Measurements from ENCODE around the gene TUT4. TPM values are rescaled to one million over a fixed set of nuclear protein-coding genes. Genes with fewer than 3 reads are reported as not detected.

Gene TUT4
- total RNA-seq, 2 experiments from 2014 or later, result 70.8 to 72.4 TPM

DNA sequence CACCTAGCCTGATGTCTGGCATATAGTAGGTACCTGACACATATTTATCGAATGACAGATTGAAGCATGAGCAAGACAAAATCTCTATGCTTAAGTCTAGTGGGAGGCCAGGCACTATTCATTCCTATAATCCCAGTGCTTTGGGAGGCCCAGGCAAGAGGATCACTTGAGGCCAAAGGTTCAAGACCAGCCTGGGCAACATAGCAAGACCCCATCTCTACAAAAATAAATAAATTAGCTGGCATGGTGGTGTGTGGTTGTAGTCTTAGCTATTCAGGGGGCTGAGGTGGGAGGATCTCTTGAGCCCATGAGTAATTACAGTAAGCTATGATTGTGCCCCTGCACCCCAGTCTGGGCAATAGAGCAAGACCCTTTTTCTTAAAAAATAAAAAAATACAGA lies 23.2 kb upstream of the TUT4 start:
- ChIA-PET CTCF (ENCODE audit: unreplicated experiment) (no interaction called here), POLR2A (no interaction called here)
- no TSS peak for BruUV-seq (replicated peaks)
- Histone ChIP-seq H3K27ac (ENCODE audit: low read depth, low read length, poor library complexity, severe bottlenecking) (no peak overlapping the region), H2AFZ (ENCODE audit: low read length) (no peak overlapping the region), H3K4me3 (ENCODE audit: low read depth, low read length, poor library complexity, severe bottlenecking) (no peak overlapping the region), H3K36me3 (ENCODE audit: insufficient read depth, low read length) (no peaks in the 10 kb centered on the region), H3K4me2 (ENCODE audit: low read length) (no peak overlapping the region), H3K9me2 (ENCODE audit: insufficient read depth, low read length) (no peaks in the 10 kb centered on the region), H4K20me1 (ENCODE audit: insufficient read depth, low read length) (no peaks in the 10 kb centered on the region), H3K79me2 (ENCODE audit: insufficient read depth, low read depth, low read length) (no peaks in the 10 kb centered on the region), H3K9me3 (ENCODE audit: low read length) (peaks cover 7% of the 10 kb centered on the region; the same call in 1 of the 2 replicates), H3K4me1 (ENCODE audit: insufficient read depth, low read length, poor library complexity, severe bottlenecking) (no peaks in the 10 kb centered on the region)
- intact Hi-C loops (cut with micrococcal nuclease; ENCODE audit: unreplicated experiment), result no loop called here
- no peak for DNase-seq (ENCODE audit: low spot score)
- TF ChIP-seq, protein P1, sequence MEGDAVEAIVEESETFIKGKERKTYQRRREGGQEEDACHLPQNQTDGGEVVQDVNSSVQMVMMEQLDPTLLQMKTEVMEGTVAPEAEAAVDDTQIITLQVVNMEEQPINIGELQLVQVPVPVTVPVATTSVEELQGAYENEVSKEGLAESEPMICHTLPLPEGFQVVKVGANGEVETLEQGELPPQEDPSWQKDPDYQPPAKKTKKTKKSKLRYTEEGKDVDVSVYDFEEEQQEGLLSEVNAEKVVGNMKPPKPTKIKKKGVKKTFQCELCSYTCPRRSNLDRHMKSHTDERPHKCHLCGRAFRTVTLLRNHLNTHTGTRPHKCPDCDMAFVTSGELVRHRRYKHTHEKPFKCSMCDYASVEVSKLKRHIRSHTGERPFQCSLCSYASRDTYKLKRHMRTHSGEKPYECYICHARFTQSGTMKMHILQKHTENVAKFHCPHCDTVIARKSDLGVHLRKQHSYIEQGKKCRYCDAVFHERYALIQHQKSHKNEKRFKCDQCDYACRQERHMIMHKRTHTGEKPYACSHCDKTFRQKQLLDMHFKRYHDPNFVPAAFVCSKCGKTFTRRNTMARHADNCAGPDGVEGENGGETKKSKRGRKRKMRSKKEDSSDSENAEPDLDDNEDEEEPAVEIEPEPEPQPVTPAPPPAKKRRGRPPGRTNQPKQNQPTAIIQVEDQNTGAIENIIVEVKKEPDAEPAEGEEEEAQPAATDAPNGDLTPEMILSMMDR (conservative IDR thresholded peaks at IDR 0.05; ENCODE audit: low read length), result no peak
- TF ChIP-seq EZH2phosphoT487 (IDR thresholded peaks at IDR 0.05; ENCODE audit: borderline replicate concordance, low read depth, low read length), result no peak

DNA sequence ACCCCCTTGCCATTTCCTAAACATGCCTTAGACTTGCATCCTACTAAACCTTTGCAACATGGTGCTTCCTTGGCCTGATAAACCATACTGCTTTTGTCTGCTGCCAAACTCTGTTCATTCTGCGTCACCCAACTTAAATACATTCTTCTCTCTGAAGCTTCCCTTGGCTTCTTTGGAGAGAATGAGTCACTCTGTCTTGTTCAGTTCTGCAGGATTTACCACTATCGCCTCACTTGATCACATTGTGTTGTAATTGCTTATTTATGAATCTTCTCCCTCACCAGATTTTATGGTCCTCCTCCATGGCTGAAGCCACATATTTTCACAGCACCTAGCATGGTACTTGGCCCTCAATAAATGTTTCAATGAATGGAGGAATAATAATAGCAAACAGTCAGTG lies 21.7 kb upstream of the TUT4 start:
- ChIA-PET CTCF (ENCODE audit: unreplicated experiment) (no interaction called here), POLR2A (no interaction called here)
- H3K79me2 ChIP-seq (ENCODE audit: insufficient read depth, low read depth, low read length), result no peaks in the 10 kb centered on the region
- peaks cover 4% of the 10 kb centered on the region for H3K4me1 ChIP-seq (ENCODE audit: insufficient read depth, low read length, poor library complexity, severe bottlenecking)
- no peak overlapping the region for H3K27ac ChIP-seq (ENCODE audit: low read depth, low read length, poor library complexity, severe bottlenecking)
- no peaks in the 10 kb centered on the region for H4K20me1 ChIP-seq (ENCODE audit: insufficient read depth, low read length)
- H3K36me3 ChIP-seq (ENCODE audit: insufficient read depth, low read length), result no peaks in the 10 kb centered on the region
- H3K4me3 ChIP-seq (ENCODE audit: low read depth, low read length, poor library complexity, severe bottlenecking), result no peak overlapping the region
- no peak overlapping the region for H2AFZ ChIP-seq (ENCODE audit: low read length)
- TF ChIP-seq, protein P1 (conservative IDR thresholded peaks at IDR 0.05; ENCODE audit: low read length), result no peak
- TF ChIP-seq EZH2phosphoT487 (IDR thresholded peaks at IDR 0.05; ENCODE audit: borderline replicate concordance, low read depth, low read length), result no peak
- no peak overlapping the region for H3K4me2 ChIP-seq (ENCODE audit: low read length)
- intact Hi-C loops (cut with micrococcal nuclease; ENCODE audit: unreplicated experiment), result no loop called here
- no TSS peak for BruUV-seq (replicated peaks)
- no peaks in the 10 kb centered on the region for H3K9me2 ChIP-seq (ENCODE audit: insufficient read depth, low read length)
- peaks cover 7% of the 10 kb centered on the region; the same call in 1 of the 2 replicates for H3K9me3 ChIP-seq (ENCODE audit: low read length)
- DNase-seq (ENCODE audit: low spot score), result no peak

DNA sequence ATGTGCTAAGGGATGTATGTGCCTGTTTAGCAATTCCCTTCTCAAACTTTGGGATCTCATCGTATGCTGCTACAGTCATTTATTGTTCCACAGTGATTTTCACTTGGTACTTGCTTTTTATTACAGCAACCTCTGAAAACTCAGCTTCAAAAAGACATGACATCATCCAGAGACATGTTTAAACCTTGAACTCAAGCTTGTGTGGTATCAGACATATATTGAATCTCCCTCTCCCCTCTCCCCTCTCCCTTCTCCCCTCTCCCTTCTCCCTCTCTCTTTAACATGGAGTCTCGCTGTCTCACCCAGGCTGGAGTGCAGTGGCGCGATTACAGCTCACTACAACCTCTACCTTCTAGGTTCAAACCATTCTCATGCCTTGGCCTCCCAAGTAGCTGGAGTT lies 19.5 kb upstream of the TUT4 start:
- no peak for DNase-seq (ENCODE audit: low spot score)
- intact Hi-C loops (cut with micrococcal nuclease; ENCODE audit: unreplicated experiment), result no loop called here
- Histone ChIP-seq H3K79me2 (ENCODE audit: insufficient read depth, low read depth, low read length) (no peaks in the 10 kb centered on the region), H3K36me3 (ENCODE audit: insufficient read depth, low read length) (no peaks in the 10 kb centered on the region), H3K4me1 (ENCODE audit: insufficient read depth, low read length, poor library complexity, severe bottlenecking) (peaks cover 14% of the 10 kb centered on the region), H3K9me3 (ENCODE audit: low read length) (peaks cover 7% of the 10 kb centered on the region; the same call in 1 of the 2 replicates), H3K9me2 (ENCODE audit: insufficient read depth, low read length) (no peaks in the 10 kb centered on the region), H2AFZ (ENCODE audit: low read length) (no peak overlapping the region), H3K4me3 (ENCODE audit: low read depth, low read length, poor library complexity, severe bottlenecking) (no peak overlapping the region), H3K27ac (ENCODE audit: low read depth, low read length, poor library complexity, severe bottlenecking) (no peak overlapping the region), H4K20me1 (ENCODE audit: insufficient read depth, low read length) (no peaks in the 10 kb centered on the region), H3K4me2 (ENCODE audit: low read length) (no peak overlapping the region)
- ChIA-PET POLR2A (no interaction called here), CTCF (ENCODE audit: unreplicated experiment) (no interaction called here)
- no peak for TF ChIP-seq EZH2phosphoT487 (IDR thresholded peaks at IDR 0.05; ENCODE audit: borderline replicate concordance, low read depth, low read length)
- TF ChIP-seq, protein P1 (conservative IDR thresholded peaks at IDR 0.05; ENCODE audit: low read length), result no peak
- BruUV-seq (replicated peaks), result no TSS peak
